K562 (cell line): ENCODE results near the gene C13orf42. TPM values are rescaled to one million over a fixed set of nuclear protein-coding genes. Genes with fewer than 3 reads are reported as not detected.

Experiments used
- ATAC-seq: fragments of 200-7000 bp; cut with Tn5 transposase; 3 replicates; pipeline ENCODE4 v1.9.1; 2020; ENCODE audit warnings: moderate library complexity
- BruUV-seq: library from RNA; stranded (reverse); fragments of 400-500 nt; replicated peaks from 2 replicates; lab custom pipeline; 2021; lab: Mats Ljungman, UMichigan
- CTCF ChIA-PET: fragments of 300-600 bp; formaldehyde crosslinking; extraction: SDS; loops from one replicate; lab custom pipeline; 2021; ENCODE audit warnings: low intra/inter-chr PET ratio; lab: Yijun Ruan, JAX
- POLR2A ChIA-PET: fragments of 300-600, 350-650 bp; sonication (Branson Sonifier 250); formaldehyde crosslinking; extraction: SDS; loops from one replicate; lab custom pipeline; 2021; ENCODE audit warnings: antibody characterized with exemption, inconsistent platforms; lab: Yijun Ruan, JAX
- DNase-seq, 4 experiments: peaks; one replicate each; pipeline versions ENCODE4 v3.0.0 to v3.0.0-alpha.2; 2011 to 2018; ENCODE audit warnings: low spot score in 3 of 4, mixed read lengths in 3 of 4; ENCODE audit errors: extremely low read depth in 1 of 4
- FAIRE-seq: peaks from 2 replicates; lab custom pipeline; 2011; peaks lifted over from hg19 to GRCh38; lab: Jason Lieb, UNC
- H2AFZ ChIP-seq: 2 replicates; pipeline ENCODE4 v1.6.0; 2011; ENCODE audit warnings: low read depth, low read length, control low read depth, inconsistent platforms
- H3K27ac ChIP-seq: fragments of 200-600 bp; 3 replicates; pipeline ENCODE4 v1.8.0; 2011; ENCODE audit warnings: low read depth, mild to moderate bottlenecking, control low read depth, inconsistent platforms, low read length, moderate library complexity, mixed read lengths; ENCODE audit errors: extremely low read depth
- H3K27me3 ChIP-seq, 2 experiments: fragments of 300-600 bp in 1 of 2; 2 replicates in 1 of 2; 3 replicates in 1 of 2; pipeline versions ENCODE4 v1.6.0 to v1.8.0; 2011; ENCODE audit warnings: inconsistent platforms in 2 of 2, low read length in 2 of 2, mild to moderate bottlenecking in 1 of 2, mixed read lengths in 1 of 2, moderate library complexity in 1 of 2; ENCODE audit not compliant: control insufficient read depth in 2 of 2, insufficient read depth in 2 of 2
- H3K36me3 ChIP-seq: fragments of 300-600 bp; 3 replicates; pipeline ENCODE4 v1.8.0; 2011; ENCODE audit warnings: mild to moderate bottlenecking, low read length, inconsistent platforms; ENCODE audit not compliant: control insufficient read depth, insufficient read depth
- H3K4me1 ChIP-seq, 2 experiments: fragments of 200-600 bp in 1 of 2; replicated peaks in 1 of 2; 2 replicates in 1 of 2; 3 replicates in 1 of 2; pipeline versions ENCODE4 v1.5.1 to v1.8.0; 2011; ENCODE audit warnings: inconsistent platforms in 2 of 2, low read length in 2 of 2, mild to moderate bottlenecking in 1 of 2, mixed read lengths in 1 of 2, moderate library complexity in 1 of 2; ENCODE audit not compliant: control insufficient read depth in 2 of 2, insufficient read depth in 2 of 2
- H3K4me2 ChIP-seq: 2 replicates; pipeline ENCODE4 v1.6.1; 2011; ENCODE audit warnings: low read length, control low read depth, inconsistent platforms, mixed read lengths; ENCODE audit not compliant: insufficient read depth
- H3K4me3 ChIP-seq: fragments of 200-600 bp; sonication (generic), shearing (Covaris generic); 2 replicates; pipeline ENCODE4 v1.5.1; 2016; ENCODE audit warnings: control low read depth, inconsistent platforms
- H3K79me2 ChIP-seq: fragments of 200-600 bp; 3 replicates; pipeline ENCODE4 v1.8.0; 2011; ENCODE audit warnings: low read length, inconsistent platforms; ENCODE audit not compliant: control insufficient read depth, insufficient read depth
- H3K9ac ChIP-seq, 2 experiments: 2 replicates each; pipeline versions ENCODE4 v1.6.0 to v1.6.1; 2011; ENCODE audit warnings: low read depth in 2 of 2, low read length in 2 of 2, control low read depth in 1 of 2, inconsistent platforms in 1 of 2, mild to moderate bottlenecking in 1 of 2, mixed read lengths in 1 of 2; ENCODE audit not compliant: insufficient read depth in 1 of 2
- H3K9me1 ChIP-seq: one replicate; pipeline ENCODE4 v1.6.0; 2011; ENCODE audit warnings: inconsistent platforms, mild to moderate bottlenecking, low read length, moderate library complexity; ENCODE audit not compliant: control insufficient read depth, insufficient read depth
- H3K9me3 ChIP-seq: replicated peaks from 2 replicates; pipeline ENCODE4 v1.5.1; 2011; ENCODE audit warnings: low read depth, low read length, inconsistent platforms; ENCODE audit not compliant: control insufficient read depth, insufficient read depth
- H4K20me1 ChIP-seq: replicated peaks from 2 replicates; pipeline ENCODE4 v1.6.1; 2011; ENCODE audit warnings: low read length, inconsistent platforms, mixed read lengths; ENCODE audit not compliant: control insufficient read depth, insufficient read depth
- GATAD2B ChIP-seq: fragments of 450-650 bp; IDR thresholded peaks from 2 replicates; pipeline ENCODE4 v1.6.1; 2017; ENCODE audit warnings: mild to moderate bottlenecking, borderline replicate concordance
- ILK ChIP-seq: fragments of 450-650 bp; IDR thresholded peaks from 2 replicates; pipeline ENCODE4 v1.6.1; 2016; ENCODE audit warnings: missing genetic modification characterization, low read depth, mild to moderate bottlenecking, missing compliant biosample characterization, moderate library complexity, borderline replicate concordance
- RBM17 ChIP-seq: fragments of 200-400 bp; formaldehyde crosslinking; IDR thresholded peaks from 2 replicates; pipeline ENCODE4 v1.6.1; 2017; ENCODE audit warnings: low read depth, mild to moderate bottlenecking, low read length, borderline replicate concordance
- STAT5A ChIP-seq: IDR thresholded peaks from 2 replicates; pipeline ENCODE4 v1.6.1; 2012; ENCODE audit warnings: low read length, inconsistent platforms, borderline replicate concordance
- YY1 ChIP-seq, 3 experiments: IDR thresholded peaks; 2 replicates each; pipeline ENCODE4 v1.6.1; 2011; ENCODE audit warnings: low read length in 2 of 3, mild to moderate bottlenecking in 2 of 3, moderate library complexity in 2 of 3, borderline replicate concordance in 1 of 3, control low read depth in 1 of 3, low read depth in 1 of 3; ENCODE audit not compliant: insufficient read depth in 3 of 3, insufficient replicate concordance in 2 of 3, control insufficient read depth in 1 of 3, insufficient read length in 1 of 3; ENCODE audit errors: extremely low read depth in 1 of 3
- ZNF175 ChIP-seq: fragments of 200-800 bp; sonication (Bioruptor generic); IDR thresholded peaks from 2 replicates; pipeline ENCODE4 v1.6.1; 2016; ENCODE audit warnings: low read depth, mild to moderate bottlenecking, missing genetic modification characterization, missing compliant biosample characterization
- ZNF224 ChIP-seq: sonication (generic); formaldehyde crosslinking; IDR thresholded peaks from 2 replicates; pipeline ENCODE4 v1.8.0; 2022; ENCODE audit warnings: mild to moderate bottlenecking, missing genetic modification reagents
- ZNF282 ChIP-seq: sonication (generic); formaldehyde crosslinking; IDR thresholded peaks from 2 replicates; pipeline ENCODE4 v1.8.1; 2023; ENCODE audit warnings: missing genetic modification reagents
- ZSCAN32 ChIP-seq: fragments of 450-650 bp; formaldehyde crosslinking; IDR thresholded peaks from 2 replicates; pipeline ENCODE4 v1.4.0; 2020; ENCODE audit warnings: mild to moderate bottlenecking, moderate library complexity
- WGBS: fragments of 100-300 bp; shearing (Covaris generic); methylation state at CpG from one replicate; pipeline ENCODE4 v1.1.6; 2016; ENCODE audit warnings: low coverage, mixed read lengths; ENCODE audit not compliant: insufficient coverage; ENCODE audit errors: missing lambda C conversion rate; 5-methylcytosine and 5-hydroxymethylcytosine counted together
- in situ Hi-C: fragments of 300-500 bp; cut with MboI; formaldehyde crosslinking; loops from 4 replicates; pipeline ENCODE4 v1.15.0; 2018; ENCODE audit warnings: inconsistent platforms, mixed read lengths
- intact Hi-C: fragments of 100-400 bp; cut with micrococcal nuclease; formaldehyde crosslinking; loops from 2 replicates; pipeline ENCODE4 v1.14.2; 2022
- polyA plus RNA-seq, 8 experiments: library from polyadenylated mRNA; depleted of rRNA in 4 of 8; stranded (reverse) in 5 of 8; unstranded in 3 of 8; fragments of >200 nt; fragmentation: Nextera tagmentation in 2 of 8; fragmentation: Illumina TruSeq in 1 of 8; extraction: Ambion mirVana in 2 of 8; extraction: Trizol in 1 of 8; gene quantifications; 2 replicates each; pipeline versions ENCODE4 v1.2.1 to v1.2.3, GENCODE V29; 2011 to 2014; ENCODE audit warnings: inconsistent platforms in 1 of 8, missing spikeins in 1 of 8
- total RNA-seq, 7 experiments: library from RNA; depleted of rRNA in 6 of 7; stranded (reverse); fragments of >200 nt in 6 of 7; fragmentation: Illumina TruSeq in 2 of 7; extraction: Trizol in 2 of 7; gene quantifications; 2 replicates each; pipeline versions ENCODE4 v1.2.1 to v1.2.3, GENCODE V29; 2011 to 2021; ENCODE audit warnings: low replicate concordance in 1 of 7
- TF ChIP-seq, protein P1 (sequence below): sonication (generic); formaldehyde crosslinking; IDR thresholded peaks from 2 replicates; pipeline ENCODE4 v1.8.1; 2023; ENCODE audit warnings: mild to moderate bottlenecking, missing genetic modification reagents
- TF ChIP-seq, protein P2 (sequence below): sonication (generic); formaldehyde crosslinking; IDR thresholded peaks from 2 replicates; pipeline ENCODE4 v1.8.1; 2023; ENCODE audit warnings: missing genetic modification reagents, mild to moderate bottlenecking, borderline replicate concordance
- TF ChIP-seq, protein P3 (sequence below): fragments of 450-650 bp; IDR thresholded peaks from 2 replicates; pipeline ENCODE4 v1.6.1; 2017; ENCODE audit warnings: antibody characterized with exemption

Gene C13orf42
- total and polyA plus RNA-seq, 9 of the 15 experiments (the other 6 are each of a cell fraction or from before 2014, with no cell fraction given), result 0.18 TPM; not detected in 8

DNA sequence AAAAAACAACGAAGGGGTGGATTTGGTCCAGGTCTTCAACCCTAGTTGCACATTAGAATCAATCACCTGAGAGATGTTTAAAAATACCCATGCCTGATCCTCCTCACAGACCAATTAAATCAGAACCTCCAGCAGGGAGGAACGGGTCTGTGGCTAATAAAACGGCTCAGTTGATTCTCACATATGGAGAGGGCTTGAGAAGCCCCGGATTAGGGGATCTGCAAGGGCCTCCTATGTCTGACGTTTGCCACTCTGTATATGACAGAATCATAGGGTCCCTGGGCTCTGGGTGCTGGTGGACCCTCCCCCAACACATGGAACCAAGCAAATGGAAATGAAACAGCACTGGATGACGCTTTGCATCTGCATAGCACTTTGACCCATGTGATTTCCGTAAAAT is 36.7 kb upstream of the C13orf42 start:
- FAIRE-seq, result no peak
- no peak overlapping the region for H3K27ac ChIP-seq
- no peak overlapping the region for H3K4me2 ChIP-seq
- in situ Hi-C loops, result loop anchor here (25.0 kb wide), 1 partner anchor 990 kb away; the partner anchor contains the start of gene NEK5
- H3K36me3 ChIP-seq, result no peaks in the 10 kb centered on the region
- no peaks in the 10 kb centered on the region for H3K4me1 ChIP-seq
- CTCF ChIA-PET, result no interaction called here
- H2AFZ ChIP-seq, result no peak overlapping the region
- no peak overlapping the region for H3K4me3 ChIP-seq
- no peaks in the 10 kb centered on the region for H4K20me1 ChIP-seq
- no peaks in the 10 kb centered on the region for H3K9me1 ChIP-seq
- H3K9me3 ChIP-seq, result no peaks in the 10 kb centered on the region
- ATAC-seq, result no peak
- WGBS, result 3% methylated on average over 5 of the region's 7 CpGs
- intact Hi-C loops, result loop anchor here (2.0 kb wide), 1 partner anchor 139 kb away; no protein-coding TSS in a partner anchor
- peaks cover 4 to 18% of the 10 kb centered on the region in 2 experiments; a peak in 4 of 5 replicates for H3K27me3 ChIP-seq
- H3K9ac ChIP-seq, result no peak overlapping the region
- POLR2A ChIA-PET, result no interaction called here
- no peak for DNase-seq
- no TSS peak for BruUV-seq
- H3K79me2 ChIP-seq, result no peaks in the 10 kb centered on the region
- TF ChIP-seq ZNF175 (CRISPR knock-in tag), result no peak
- TF ChIP-seq ILK (tag), result no peak
- TF ChIP-seq, protein P1, sequence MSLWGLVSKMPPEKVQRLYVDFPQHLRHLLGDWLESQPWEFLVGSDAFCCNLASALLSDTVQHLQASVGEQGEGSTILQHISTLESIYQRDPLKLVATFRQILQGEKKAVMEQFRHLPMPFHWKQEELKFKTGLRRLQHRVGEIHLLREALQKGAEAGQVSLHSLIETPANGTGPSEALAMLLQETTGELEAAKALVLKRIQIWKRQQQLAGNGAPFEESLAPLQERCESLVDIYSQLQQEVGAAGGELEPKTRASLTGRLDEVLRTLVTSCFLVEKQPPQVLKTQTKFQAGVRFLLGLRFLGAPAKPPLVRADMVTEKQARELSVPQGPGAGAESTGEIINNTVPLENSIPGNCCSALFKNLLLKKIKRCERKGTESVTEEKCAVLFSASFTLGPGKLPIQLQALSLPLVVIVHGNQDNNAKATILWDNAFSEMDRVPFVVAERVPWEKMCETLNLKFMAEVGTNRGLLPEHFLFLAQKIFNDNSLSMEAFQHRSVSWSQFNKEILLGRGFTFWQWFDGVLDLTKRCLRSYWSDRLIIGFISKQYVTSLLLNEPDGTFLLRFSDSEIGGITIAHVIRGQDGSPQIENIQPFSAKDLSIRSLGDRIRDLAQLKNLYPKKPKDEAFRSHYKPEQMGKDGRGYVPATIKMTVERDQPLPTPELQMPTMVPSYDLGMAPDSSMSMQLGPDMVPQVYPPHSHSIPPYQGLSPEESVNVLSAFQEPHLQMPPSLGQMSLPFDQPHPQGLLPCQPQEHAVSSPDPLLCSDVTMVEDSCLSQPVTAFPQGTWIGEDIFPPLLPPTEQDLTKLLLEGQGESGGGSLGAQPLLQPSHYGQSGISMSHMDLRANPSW, result no peak
- TF ChIP-seq ZNF224, result no peak
- TF ChIP-seq RBM17, result no peak
- TF ChIP-seq, protein P2, sequence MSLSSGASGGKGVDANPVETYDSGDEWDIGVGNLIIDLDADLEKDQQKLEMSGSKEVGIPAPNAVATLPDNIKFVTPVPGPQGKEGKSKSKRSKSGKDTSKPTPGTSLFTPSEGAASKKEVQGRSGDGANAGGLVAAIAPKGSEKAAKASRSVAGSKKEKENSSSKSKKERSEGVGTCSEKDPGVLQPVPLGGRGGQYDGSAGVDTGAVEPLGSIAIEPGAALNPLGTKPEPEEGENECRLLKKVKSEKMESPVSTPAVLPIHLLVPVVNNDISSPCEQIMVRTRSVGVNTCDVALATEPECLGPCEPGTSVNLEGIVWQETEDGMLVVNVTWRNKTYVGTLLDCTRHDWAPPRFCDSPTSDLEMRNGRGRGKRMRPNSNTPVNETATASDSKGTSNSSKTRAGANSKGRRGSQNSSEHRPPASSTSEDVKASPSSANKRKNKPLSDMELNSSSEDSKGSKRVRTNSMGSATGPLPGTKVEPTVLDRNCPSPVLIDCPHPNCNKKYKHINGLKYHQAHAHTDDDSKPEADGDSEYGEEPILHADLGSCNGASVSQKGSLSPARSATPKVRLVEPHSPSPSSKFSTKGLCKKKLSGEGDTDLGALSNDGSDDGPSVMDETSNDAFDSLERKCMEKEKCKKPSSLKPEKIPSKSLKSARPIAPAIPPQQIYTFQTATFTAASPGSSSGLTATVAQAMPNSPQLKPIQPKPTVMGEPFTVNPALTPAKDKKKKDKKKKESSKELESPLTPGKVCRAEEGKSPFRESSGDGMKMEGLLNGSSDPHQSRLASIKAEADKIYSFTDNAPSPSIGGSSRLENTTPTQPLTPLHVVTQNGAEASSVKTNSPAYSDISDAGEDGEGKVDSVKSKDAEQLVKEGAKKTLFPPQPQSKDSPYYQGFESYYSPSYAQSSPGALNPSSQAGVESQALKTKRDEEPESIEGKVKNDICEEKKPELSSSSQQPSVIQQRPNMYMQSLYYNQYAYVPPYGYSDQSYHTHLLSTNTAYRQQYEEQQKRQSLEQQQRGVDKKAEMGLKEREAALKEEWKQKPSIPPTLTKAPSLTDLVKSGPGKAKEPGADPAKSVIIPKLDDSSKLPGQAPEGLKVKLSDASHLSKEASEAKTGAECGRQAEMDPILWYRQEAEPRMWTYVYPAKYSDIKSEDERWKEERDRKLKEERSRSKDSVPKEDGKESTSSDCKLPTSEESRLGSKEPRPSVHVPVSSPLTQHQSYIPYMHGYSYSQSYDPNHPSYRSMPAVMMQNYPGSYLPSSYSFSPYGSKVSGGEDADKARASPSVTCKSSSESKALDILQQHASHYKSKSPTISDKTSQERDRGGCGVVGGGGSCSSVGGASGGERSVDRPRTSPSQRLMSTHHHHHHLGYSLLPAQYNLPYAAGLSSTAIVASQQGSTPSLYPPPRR, result no peak
- TF ChIP-seq YY1 (IDR thresholded peaks at IDR 0.05; ENCODE audit: borderline replicate concordance in 1 of 3, control insufficient read depth in 1 of 3, extremely low read depth in 1 of 3, insufficient read depth in 3 of 3, insufficient read length in 1 of 3, insufficient replicate concordance in 2 of 3, low read depth in 1 of 3, low read length in 2 of 3), result no peak
- TF ChIP-seq, protein P3, sequence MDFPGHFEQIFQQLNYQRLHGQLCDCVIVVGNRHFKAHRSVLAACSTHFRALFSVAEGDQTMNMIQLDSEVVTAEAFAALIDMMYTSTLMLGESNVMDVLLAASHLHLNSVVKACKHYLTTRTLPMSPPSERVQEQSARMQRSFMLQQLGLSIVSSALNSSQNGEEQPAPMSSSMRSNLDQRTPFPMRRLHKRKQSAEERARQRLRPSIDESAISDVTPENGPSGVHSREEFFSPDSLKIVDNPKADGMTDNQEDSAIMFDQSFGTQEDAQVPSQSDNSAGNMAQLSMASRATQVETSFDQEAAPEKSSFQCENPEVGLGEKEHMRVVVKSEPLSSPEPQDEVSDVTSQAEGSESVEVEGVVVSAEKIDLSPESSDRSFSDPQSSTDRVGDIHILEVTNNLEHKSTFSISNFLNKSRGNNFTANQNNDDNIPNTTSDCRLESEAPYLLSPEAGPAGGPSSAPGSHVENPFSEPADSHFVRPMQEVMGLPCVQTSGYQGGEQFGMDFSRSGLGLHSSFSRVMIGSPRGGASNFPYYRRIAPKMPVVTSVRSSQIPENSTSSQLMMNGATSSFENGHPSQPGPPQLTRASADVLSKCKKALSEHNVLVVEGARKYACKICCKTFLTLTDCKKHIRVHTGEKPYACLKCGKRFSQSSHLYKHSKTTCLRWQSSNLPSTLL, result no peak
- no peak for TF ChIP-seq ZSCAN32
- no peak for TF ChIP-seq STAT5A
- no peak for TF ChIP-seq ZNF282 (CRISPR knock-in tag)
- TF ChIP-seq GATAD2B, result no peak
